Right renal pelvis (tissue), 4 donors: ENCODE results near the gene TAF3. TPM values are rescaled to one million over a fixed set of nuclear protein-coding genes. Genes with fewer than 3 reads are reported as not detected.

ENCODE experiments used
- DNase-seq, 4 donors: peaks; one replicate each; pipeline ENCODE4 v3.0.0-alpha.2; 2013; ENCODE audit warnings: low read depth in 4 of 4, low spot score in 3 of 4, missing footprints in 1 of 4
- polyA plus RNA-seq, 4 donors: library from polyadenylated mRNA; unstranded; fragments of 120-200 nt; gene quantifications; one replicate each; pipeline ENCODE4 v1.2.1, GENCODE V29; 2013; ENCODE audit not compliant: insufficient read length in 4 of 4

The TAF3 gene
- polyA plus RNA-seq, 4 donors = 10.8 to 13.0 (median 11.3) TPM

DNA sequence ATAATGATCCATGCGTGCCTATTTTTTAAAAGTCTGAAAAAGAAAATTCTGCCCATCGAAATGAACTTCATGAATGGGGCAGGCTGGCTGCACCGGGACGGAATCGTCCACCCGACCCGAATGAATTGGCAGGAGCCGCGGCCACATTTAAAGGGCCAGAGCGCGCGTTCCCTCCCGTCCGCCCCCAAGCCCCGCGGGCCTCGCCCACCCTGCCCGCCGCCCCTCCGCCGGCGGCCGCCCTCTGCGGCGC lies 235.9 kb downstream of the TAF3 start:
- no peak for DNase-seq

DNA sequence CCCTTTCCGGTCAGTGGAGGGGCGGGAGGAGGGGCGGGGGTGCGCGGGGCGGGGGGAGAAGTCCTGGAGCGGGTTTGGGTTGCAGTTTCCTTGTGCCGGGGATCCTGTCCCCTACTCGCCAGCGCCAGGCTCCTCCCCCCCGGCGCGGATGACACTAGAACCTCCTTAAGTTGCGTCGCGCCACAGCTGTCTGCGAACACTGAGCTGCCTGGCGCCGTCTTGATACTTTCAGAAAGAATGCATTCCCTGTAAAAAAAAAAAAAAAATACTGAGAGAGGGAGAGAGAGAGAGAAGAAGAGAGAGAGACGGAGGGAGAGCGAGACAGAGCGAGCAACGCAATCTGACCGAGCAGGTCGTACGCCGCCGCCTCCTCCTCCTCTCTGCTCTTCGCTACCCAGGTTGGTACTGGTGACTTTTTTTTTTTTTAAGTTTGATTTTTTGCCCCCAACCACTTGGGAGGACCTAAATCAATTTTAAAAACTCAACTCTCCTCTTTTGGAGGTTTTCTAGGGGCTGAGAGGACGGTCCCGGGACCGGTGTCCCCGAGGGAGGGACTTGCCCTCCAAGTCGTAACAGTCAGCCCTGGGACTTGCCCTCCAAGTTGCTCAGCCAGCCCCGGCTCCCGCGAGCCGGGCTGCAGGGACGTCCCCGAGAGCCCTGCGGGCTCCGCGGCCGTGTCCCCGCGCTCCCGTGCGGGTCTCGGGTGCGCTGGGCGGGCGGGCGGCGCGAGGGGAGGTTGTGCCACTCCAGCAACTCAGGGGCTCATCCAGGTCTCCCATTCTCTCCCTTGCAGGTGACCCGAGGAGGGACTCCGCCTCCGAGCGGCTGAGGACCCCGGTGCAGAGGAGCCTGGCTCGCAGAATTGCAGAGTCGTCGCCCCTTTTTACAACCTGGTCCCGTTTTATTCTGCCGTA lies 236.4 kb downstream of the TAF3 start, which contains the start of gene GATA3:
Gene GATA3 (plus strand): TSS at position 195 of the 914 bp plus-strand sequence. CDS start 968 bp downstream, outside the sequence.
- DNase-seq = no peak

DNA sequence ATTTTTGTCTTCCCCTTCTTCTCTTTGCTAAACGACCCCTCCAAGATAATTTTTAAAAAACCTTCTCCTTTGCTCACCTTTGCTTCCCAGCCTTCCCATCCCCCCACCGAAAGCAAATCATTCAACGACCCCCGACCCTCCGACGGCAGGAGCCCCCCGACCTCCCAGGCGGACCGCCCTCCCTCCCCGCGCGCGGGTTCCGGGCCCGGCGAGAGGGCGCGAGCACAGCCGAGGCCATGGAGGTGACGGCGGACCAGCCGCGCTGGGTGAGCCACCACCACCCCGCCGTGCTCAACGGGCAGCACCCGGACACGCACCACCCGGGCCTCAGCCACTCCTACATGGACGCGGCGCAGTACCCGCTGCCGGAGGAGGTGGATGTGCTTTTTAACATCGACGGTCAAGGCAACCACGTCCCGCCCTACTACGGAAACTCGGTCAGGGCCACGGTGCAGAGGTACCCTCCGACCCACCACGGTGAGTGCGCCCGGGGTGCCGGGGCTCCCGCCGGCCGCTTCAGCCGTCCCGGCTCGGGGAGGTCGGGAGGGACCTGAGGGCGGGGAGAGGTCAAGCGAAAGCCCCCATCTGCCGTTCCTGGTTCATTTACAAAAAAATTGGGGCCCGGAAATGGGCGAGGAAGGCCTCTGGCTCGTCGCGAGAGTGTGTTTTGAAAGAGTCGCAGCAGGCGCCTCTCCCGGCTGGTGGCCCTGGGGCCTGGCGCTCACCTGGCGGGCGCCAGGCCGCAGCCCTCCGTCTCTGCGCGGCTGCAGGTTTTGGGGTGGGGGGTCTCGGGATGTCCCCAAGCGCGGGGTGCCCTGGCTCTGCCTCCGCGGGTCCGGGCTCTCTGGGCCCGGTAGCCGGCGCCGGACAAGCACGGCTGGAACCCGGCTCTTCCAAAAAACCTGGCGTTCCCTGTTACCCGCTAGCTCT lies 237.4 kb downstream of the TAF3 start:
- DNase-seq = no peak

DNA sequence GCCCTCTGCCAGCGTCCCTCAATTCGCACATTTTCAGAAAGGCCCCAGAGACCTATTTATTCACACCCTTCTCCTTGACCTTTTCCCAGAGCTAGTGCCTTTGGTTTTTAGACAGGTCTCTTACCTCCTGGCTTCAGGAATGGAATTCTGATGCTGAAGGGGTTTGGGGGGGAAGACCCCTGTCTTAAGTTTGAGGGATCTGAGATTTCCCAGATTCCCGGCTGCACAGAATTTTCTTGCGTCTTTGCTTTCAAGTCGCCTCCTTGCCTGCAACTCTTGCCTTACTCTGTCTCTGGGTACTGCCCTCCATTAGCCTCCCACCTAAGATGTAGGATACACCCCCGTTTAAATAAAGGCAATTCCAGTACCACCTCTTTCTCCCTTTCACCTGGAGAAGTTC lies 238.1 kb downstream of the TAF3 start:
- DNase-seq = no peak

DNA sequence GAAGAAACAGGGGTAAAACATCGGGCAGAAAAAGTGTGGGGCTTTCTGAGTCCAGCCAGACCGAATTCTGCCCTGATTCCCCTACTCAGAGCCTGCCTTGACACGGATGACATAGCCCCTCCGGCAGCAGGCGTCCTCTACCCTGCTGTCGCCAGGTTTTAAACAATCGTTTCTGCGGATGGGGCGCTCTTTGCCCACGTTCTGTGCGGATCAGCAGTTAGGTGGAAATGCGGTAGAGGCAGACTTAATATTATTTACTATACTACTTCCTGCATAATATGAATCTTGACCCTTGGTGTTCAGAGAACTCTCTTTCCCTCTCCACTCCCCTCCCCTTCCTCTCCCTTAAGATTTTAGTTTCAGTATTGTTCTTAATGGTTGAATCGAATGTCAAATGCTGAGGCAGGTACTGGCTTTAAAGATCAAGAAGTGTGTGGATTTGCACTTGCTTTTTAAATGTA lies 238.6 kb downstream of the TAF3 start:
- no peak for DNase-seq

DNA sequence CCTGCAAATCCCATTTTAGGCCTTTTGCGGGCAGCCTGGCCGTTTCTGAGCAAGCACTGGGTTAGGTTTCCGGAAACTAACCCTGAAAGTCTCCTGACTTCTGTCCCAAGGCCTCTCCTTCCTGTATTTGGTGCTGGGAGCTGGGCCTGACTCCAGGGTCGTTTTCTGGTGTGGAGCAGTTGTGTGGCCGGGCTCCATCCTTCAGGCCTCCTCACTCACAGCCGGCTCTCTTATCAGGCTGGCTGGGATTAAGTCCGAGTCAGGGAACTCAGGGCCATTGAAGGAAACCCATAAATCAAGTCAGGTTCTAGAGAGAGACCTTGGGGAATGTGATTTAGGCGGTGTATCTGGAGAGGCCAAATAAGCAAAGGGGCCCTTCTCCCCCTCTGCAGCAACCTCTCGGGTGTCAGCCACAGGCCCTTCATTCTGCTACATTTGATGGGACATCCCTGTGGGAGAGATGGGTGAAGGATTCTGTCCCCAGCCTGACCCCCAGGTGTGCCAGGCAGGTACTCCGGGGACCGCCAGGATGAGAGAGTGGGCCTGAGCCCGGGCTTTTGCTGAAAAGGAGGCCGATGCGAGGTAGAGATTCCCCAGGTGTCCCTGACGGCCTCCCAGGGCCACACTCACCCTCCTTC lies 239.4 kb downstream of the TAF3 start:
- DNase-seq = no peak

DNA sequence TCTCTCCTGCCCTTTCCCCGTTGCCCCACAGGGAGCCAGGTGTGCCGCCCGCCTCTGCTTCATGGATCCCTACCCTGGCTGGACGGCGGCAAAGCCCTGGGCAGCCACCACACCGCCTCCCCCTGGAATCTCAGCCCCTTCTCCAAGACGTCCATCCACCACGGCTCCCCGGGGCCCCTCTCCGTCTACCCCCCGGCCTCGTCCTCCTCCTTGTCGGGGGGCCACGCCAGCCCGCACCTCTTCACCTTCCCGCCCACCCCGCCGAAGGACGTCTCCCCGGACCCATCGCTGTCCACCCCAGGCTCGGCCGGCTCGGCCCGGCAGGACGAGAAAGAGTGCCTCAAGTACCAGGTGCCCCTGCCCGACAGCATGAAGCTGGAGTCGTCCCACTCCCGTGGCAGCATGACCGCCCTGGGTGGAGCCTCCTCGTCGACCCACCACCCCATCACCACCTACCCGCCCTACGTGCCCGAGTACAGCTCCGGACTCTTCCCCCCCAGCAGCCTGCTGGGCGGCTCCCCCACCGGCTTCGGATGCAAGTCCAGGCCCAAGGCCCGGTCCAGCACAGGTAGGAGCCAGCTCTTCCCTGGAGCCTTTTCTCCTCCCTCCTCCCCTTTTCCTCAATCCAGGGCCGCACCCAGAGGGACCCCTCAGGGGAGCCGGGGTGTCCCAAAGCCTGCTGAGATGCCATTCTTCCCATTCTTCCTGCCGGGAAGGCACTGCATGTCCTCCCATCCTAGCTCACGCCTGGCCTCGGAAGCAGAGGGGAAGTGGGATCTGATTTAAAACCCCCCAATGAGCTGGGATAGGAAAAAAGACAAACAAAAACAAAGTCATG lies 240.2 kb downstream of the TAF3 start:
- no peak for DNase-seq

DNA sequence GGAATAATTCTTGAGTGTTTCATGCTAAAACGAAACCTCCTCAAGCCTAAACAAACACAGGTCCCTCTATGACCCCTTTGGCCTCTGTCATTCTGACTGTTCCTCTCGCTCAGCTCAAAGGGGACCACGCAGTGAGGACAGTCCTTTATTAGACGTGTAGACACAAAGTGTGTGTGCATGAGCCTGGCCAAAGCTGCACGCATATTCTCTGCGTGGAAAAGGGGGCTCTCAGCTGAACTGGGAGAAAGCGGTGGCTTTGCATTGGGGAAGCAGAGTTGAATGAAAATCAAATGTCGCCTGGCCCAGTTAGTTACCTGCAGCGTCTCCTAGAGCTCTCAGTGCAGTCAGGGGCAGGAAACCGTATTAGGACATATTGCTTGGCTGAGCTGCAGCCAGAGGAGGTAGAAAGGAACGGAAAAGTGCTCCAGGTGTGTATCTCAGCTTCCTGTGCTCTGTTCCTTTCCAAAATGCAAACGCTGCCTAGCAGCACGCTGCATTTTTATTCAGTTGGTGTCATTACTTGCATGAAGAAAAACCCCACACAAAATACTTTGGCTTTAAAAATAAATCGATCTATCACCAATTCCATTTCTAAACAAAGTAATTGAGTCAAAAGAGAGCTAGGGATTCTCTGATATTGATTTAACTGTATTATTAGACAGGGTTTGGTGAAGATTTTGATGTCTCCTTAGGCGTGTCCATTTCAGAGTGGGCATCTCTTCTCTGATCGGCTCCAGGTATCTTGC lies 241.1 kb downstream of the TAF3 start:
- DNase-seq = no peak

DNA sequence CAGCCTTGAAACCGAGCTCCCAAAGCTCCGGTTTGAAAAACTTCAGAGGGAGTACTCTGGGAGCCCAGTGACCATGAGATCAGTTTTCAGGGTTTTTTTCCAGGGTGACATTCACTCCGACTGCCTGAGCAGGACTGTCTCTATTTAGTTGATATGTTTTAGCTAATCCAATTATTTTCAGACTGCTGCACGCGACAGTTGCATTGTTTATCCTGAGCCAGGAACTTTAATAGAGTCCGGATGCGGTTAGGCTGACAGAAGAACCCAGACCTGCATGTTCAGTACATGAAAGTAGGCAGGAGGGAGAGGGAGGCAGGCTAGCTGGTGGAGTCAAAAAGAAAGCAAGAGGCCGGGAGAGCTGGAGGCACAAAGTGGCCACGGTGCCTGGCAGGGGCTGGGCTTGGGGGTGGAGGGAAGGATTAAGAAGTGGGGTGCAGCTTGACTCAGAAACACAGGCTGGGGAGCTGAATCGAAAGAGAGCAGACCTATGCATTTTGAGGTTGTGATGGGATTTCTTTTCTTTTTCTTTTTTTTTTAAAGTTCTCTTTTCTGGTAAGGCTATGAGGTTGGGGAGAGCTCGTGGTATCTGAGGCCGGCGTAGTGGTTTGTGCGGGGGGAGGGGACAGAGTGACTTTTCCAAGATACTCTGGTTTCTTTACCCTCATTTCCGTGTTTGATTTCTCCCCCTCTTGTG lies 241.9 kb downstream of the TAF3 start:
- no peak for DNase-seq

DNA sequence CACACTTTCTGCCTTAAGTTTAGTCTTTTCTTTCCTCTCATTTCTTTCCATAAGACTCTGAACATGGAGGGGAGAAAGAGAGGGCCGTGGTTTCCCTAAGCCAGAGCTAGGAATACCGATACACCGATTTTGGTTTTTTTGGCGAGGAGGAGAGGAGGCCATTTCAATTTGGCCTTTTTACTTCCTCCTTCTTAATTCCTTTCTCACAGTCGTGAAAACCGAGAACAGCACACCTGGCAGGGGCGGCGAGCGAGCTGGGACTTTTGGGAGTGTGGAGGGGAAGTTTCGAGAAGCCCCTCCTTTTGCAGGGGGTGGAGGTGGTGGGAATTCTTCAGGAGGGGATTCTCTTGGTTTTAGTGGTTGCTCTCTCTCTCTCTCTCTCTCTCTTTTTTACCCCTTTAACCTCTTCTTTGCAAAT lies 242.4 kb downstream of the TAF3 start:
- DNase-seq = no peak

DNA sequence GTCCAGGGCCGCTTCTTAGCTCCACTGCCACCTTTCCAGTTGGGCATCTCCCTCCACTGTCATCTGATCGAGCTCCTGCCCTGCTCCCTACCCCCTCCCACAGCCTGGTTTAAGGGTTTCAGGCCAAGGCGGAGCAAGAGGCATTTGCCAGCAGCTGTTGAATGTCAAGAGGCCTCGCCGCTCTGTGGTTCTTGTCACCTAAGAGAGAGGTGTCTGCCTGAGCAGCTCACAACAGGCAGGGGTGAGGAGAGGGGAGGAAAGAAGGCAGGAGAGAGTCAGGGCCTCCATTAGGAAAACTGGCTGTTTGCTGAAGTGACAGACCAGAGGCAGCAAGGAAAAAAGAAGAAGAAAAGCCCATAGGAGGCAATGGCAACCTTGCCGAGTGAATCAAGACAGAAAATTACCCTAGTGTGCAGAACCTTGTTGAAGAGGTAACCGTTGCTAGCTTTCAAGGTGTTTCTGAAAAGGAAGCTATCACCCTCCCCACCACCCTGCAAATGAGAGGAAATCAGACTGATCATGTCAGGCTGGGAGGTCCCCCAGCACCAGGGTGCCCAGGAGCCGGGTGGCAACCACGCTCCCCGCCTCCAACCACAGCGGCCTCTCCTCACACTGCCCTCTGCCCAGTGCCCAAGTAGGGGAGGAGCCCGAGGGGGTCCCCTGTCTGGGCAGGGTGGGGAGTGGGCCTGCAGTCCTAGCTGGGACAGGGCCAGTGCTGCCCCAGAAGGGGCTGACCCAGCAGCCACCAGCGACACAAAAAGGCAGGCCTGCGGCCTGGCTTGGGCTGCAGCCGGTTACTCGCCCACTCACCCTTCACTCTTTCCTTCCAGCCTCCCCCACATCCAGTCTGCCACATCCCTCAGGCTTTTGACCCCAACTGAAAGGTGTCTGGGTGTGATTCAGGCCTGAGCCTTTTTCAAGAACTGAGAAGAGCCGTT lies 243.2 kb downstream of the TAF3 start:
- no peak for DNase-seq

DNA sequence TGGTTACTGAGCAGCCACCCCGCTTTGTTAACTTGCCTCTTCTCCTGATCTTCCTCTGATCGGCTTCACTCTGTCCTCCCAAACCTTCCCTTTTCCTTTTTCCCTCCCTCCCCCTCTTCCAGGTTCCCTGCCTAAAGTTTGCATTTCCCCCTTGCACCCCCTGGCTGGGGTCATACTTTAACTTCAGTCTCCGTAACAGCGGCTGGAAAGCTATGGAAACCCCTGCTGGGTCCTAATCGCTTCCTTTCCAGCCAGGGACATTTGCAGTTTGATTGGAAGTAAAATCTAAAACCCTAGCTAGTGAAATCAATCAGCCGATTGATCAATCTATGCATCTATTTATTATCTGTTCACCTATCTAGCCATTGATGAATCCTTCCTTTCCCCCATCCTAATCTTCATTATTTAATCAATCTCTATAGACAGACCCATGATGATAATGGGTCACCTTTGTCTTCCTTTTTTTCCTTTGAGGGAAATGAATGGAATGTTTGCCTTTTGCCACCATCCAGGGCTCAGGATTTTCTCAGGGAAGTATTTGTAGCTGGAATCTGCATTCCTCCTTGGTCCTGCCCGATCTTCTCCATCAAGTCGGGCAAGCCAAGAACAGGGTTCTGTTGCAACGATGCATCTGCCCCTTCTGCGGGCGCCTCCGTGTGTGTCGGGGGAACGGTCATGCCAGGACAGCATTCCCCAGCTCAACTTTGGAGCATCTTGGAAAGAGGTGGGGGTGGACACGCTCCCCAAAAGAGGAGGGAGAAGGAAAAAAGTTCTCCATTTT lies 245.0 kb downstream of the TAF3 start:
- no peak for DNase-seq

DNA sequence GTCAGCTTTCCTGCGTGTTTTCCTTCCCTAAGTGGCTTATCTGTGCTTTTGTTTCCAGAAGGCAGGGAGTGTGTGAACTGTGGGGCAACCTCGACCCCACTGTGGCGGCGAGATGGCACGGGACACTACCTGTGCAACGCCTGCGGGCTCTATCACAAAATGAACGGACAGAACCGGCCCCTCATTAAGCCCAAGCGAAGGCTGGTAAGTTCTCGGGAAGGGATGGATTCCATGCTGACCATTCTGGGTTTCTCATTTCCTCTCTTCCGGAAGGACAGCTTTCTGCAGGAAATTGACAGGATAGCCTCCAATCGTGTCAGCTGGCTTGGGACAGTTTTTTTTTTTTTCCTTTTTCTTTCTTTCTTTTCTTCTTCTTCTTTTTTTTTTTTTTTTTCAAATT lies 245.6 kb downstream of the TAF3 start:
- DNase-seq = no peak

DNA sequence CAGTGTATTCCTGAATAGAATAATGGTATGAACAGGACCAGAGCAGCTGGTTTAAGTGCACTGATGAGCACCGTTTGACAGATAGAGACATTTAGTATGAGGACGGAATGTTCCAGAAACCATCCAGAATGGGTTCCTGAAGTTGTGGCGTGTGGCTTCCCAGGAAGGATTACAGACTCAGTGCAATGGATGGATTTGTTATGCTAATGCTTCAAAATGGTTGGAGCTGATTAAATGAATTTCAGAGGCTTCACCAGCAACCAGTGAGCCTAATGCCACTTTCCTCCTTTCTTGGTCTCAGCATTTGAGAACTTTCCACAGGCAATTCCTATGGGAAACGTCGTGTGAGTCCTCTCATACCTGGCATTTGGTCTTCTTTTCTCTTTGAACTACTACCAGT lies 246.1 kb downstream of the TAF3 start:
- DNase-seq = no peak

DNA sequence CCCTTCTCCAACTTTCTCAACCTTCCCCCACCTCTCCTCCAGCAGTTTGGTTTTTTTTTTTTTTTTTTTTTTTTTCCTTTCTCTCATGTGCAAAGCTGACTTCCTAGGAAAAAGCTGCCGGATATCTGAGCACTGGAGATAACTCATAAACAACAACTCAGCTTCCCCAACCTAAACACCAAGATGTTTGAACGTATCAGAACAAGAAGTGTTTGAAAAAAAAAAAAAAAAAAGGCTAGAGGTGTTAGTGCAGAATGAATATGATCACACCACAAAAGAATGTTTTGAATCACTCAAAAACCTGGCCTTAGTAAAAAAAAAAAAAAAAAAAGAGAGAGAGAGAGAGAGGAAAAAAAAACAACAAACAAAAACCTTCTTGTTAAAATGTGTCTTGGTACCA lies 247.3 kb downstream of the TAF3 start:
- DNase-seq = no peak

DNA sequence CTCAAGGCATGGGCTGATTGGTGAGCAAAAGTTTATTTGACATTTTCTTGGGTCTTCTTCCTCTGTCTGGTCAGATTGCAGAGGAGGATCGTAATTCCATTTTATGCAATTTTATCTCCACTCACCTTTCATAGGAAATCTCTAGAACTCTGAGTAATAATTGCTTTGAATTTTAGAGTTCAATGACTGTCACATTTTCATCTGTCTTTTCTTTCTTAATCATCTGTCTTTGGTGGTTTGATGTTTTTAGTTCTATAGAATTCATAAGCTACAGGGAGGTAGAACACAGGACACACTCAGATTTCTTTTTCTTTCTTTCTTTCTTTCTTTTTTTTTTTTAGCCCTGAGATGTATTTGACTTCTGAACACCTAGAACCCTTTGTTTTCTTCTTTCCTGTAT lies 247.8 kb downstream of the TAF3 start:
- no peak for DNase-seq
